ENCODE results near the gene NECAB2.

Gene NECAB2

DNA sequence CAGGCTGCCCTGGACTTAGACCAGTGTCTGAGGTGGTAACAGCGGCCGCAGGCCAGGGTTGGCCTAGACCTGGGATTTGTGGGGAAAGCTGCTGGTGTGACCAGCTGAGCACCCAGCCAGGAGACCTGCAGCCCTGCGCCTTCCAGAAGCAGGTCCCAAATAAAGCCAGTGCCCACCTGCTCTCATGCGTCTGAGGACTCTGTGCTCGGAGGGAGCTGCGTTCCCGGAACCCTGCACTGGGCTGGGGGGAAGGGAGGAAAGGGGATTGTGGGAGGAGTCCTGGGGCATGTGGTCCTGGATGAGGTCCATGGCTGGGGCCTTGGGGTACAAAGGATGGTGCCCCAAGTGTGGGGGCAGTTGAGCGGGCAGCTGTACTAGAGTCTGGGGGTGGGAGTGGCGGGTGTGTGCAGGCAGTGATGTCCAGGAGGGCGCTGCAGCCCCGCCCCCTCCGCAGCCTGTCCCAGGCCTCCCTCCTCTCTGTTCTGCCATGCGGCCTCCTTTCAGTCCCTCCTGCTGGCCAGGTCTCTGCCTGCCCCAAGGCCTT is 1.8 kb upstream of the NECAB2 start:
- H3K9me3 ChIP-seq (replicated peaks; ENCODE audit: insufficient read depth, low read length) = no peaks in the 10 kb centered on the region
- no peak for DNase-seq
- H3K9me2 ChIP-seq (replicated peaks; ENCODE audit: insufficient read depth, low read length) = no peaks in the 10 kb centered on the region
- no peaks in the 10 kb centered on the region for H3K36me3 ChIP-seq (replicated peaks; ENCODE audit: insufficient read depth, low read length)
- no peak overlapping the region for H3K9ac ChIP-seq (ENCODE audit: low read length)
- H3K27ac ChIP-seq (ENCODE audit: low read length) = no peak overlapping the region
- no peak for TF ChIP-seq EZH2phosphoT487 (IDR thresholded peaks at IDR 0.05; ENCODE audit: low read length)
- TF ChIP-seq, protein P1, sequence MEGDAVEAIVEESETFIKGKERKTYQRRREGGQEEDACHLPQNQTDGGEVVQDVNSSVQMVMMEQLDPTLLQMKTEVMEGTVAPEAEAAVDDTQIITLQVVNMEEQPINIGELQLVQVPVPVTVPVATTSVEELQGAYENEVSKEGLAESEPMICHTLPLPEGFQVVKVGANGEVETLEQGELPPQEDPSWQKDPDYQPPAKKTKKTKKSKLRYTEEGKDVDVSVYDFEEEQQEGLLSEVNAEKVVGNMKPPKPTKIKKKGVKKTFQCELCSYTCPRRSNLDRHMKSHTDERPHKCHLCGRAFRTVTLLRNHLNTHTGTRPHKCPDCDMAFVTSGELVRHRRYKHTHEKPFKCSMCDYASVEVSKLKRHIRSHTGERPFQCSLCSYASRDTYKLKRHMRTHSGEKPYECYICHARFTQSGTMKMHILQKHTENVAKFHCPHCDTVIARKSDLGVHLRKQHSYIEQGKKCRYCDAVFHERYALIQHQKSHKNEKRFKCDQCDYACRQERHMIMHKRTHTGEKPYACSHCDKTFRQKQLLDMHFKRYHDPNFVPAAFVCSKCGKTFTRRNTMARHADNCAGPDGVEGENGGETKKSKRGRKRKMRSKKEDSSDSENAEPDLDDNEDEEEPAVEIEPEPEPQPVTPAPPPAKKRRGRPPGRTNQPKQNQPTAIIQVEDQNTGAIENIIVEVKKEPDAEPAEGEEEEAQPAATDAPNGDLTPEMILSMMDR (IDR thresholded peaks at IDR 0.05; ENCODE audit: low read length) = no peak
- TF ChIP-seq EZH2 (optimal IDR thresholded peaks at IDR 0.05; ENCODE audit: low read depth, low read length) = no peak
- H3K4me3 ChIP-seq (ENCODE audit: low read length) = no peak overlapping the region
- H3K4me2 ChIP-seq (ENCODE audit: low read depth, low read length) = no peak overlapping the region
- H3K27me3 ChIP-seq (replicated peaks; ENCODE audit: insufficient read depth, low read length) = peaks cover 2% of the 10 kb centered on the region
- H2AFZ ChIP-seq (ENCODE audit: low read length) = no peak overlapping the region
- H3F3A ChIP-seq (ENCODE audit: insufficient read depth, low read length) = no peaks in the 10 kb centered on the region
- no peaks in the 10 kb centered on the region for H3K79me2 ChIP-seq (ENCODE audit: low read length)
- H4K20me1 ChIP-seq (ENCODE audit: insufficient read depth, low read length) = no peaks in the 10 kb centered on the region
- H3K4me1 ChIP-seq (ENCODE audit: low read length) = no peaks in the 10 kb centered on the region

DNA sequence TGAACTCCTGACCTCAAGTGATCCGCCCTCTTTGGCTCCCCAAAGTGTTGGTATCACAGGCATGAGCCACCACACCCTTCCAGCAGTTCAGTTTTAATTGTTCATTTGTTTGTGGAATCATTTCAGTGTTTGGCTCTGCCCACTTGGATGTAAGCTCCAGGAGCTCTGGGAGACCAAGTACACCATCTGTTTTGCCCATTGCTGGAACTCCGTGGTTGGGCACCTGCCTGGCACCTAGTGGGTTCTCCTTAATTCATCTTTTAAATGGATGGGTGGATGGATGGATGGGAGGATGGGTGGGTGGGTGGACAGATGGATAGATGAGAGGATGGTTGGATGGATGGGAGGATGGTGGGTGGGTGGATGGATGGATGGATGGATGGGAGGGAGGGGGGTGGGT is 953 bp upstream of the NECAB2 start:
- Histone ChIP-seq H3K27ac (ENCODE audit: low read length) (no peak overlapping the region), H3K79me2 (ENCODE audit: low read length) (no peaks in the 10 kb centered on the region), H2AFZ (ENCODE audit: low read length) (no peak overlapping the region), H3K9ac (ENCODE audit: low read length) (no peak overlapping the region), H3K4me2 (ENCODE audit: low read depth, low read length) (no peak overlapping the region), H3K9me2 (replicated peaks; ENCODE audit: insufficient read depth, low read length) (no peaks in the 10 kb centered on the region), H3K9me3 (replicated peaks; ENCODE audit: insufficient read depth, low read length) (no peaks in the 10 kb centered on the region), H3K4me3 (ENCODE audit: low read length) (no peak overlapping the region), H3F3A (ENCODE audit: insufficient read depth, low read length) (no peaks in the 10 kb centered on the region), H4K20me1 (ENCODE audit: insufficient read depth, low read length) (no peaks in the 10 kb centered on the region), H3K27me3 (replicated peaks; ENCODE audit: insufficient read depth, low read length) (peaks cover 7% of the 10 kb centered on the region), H3K36me3 (replicated peaks; ENCODE audit: insufficient read depth, low read length) (no peaks in the 10 kb centered on the region), H3K4me1 (ENCODE audit: low read length) (no peaks in the 10 kb centered on the region)
- DNase-seq = no peak
- TF ChIP-seq, protein P1 (IDR thresholded peaks at IDR 0.05; ENCODE audit: low read length) = no peak
- TF ChIP-seq EZH2 (optimal IDR thresholded peaks at IDR 0.05; ENCODE audit: low read depth, low read length) (no peak), EZH2phosphoT487 (IDR thresholded peaks at IDR 0.05; ENCODE audit: low read length) (no peak)

DNA sequence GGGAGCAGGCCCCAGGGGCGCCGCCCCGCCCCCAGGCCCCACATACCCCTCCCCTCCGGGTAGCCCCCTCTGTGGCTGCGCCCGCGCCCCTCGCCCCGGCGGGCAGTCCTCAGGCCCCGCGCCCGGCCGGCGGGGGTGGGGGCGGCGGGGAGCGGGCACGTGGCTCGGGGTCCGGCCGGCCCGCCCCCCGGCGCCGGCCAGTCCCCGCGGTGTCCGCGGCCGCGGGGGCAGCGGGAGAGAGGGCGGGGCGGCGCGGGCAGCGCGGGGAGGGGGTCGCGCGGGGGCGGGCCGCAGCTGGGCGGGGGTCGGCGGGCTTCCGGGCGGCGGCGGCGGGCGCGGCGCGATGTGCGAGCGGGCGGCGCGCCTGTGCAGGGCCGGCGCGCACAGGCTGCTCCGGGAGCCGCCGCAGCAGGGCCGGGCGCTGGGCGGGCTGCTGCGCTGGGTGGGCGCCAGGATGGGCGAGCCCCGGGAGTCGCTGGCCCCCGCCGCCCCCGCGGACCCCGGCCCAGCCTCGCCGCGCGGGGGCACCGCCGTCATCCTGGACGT is 335 bp downstream of the NECAB2 start:
- Histone ChIP-seq H3K9me2 (replicated peaks; ENCODE audit: insufficient read depth, low read length) (no peaks in the 10 kb centered on the region), H4K20me1 (ENCODE audit: insufficient read depth, low read length) (no peaks in the 10 kb centered on the region), H3K79me2 (ENCODE audit: low read length) (no peaks in the 10 kb centered on the region), H3K9me3 (replicated peaks; ENCODE audit: insufficient read depth, low read length) (no peaks in the 10 kb centered on the region), H3F3A (ENCODE audit: insufficient read depth, low read length) (no peaks in the 10 kb centered on the region), H3K4me1 (ENCODE audit: low read length) (no peaks in the 10 kb centered on the region), H3K9ac (ENCODE audit: low read length) (no peak overlapping the region), H3K4me2 (ENCODE audit: low read depth, low read length) (no peak overlapping the region), H3K36me3 (replicated peaks; ENCODE audit: insufficient read depth, low read length) (no peaks in the 10 kb centered on the region), H3K27me3 (replicated peaks; ENCODE audit: insufficient read depth, low read length) (peaks cover 17% of the 10 kb centered on the region), H3K4me3 (ENCODE audit: low read length) (no peak overlapping the region), H2AFZ (ENCODE audit: low read length) (no peak overlapping the region), H3K27ac (ENCODE audit: low read length) (no peak overlapping the region)
- TF ChIP-seq EZH2phosphoT487 (IDR thresholded peaks at IDR 0.05; ENCODE audit: low read length) (no peak), EZH2 (optimal IDR thresholded peaks at IDR 0.05; ENCODE audit: low read depth, low read length) (no peak)
- TF ChIP-seq, protein P1 (IDR thresholded peaks at IDR 0.05; ENCODE audit: low read length) = no peak
- DNase-seq = no peak
